ENCODE results near the gene DNAJC4. TPM values are rescaled to one million over a fixed set of nuclear protein-coding genes. Genes with fewer than 3 reads are reported as not detected.
A peak's percentile ranks its signal among the peaks of the same experiment; 100 is the strongest.

DNAJC4 gene
- total RNA-seq, 1 donor from 2014 or later: 59.9 TPM

DNA sequence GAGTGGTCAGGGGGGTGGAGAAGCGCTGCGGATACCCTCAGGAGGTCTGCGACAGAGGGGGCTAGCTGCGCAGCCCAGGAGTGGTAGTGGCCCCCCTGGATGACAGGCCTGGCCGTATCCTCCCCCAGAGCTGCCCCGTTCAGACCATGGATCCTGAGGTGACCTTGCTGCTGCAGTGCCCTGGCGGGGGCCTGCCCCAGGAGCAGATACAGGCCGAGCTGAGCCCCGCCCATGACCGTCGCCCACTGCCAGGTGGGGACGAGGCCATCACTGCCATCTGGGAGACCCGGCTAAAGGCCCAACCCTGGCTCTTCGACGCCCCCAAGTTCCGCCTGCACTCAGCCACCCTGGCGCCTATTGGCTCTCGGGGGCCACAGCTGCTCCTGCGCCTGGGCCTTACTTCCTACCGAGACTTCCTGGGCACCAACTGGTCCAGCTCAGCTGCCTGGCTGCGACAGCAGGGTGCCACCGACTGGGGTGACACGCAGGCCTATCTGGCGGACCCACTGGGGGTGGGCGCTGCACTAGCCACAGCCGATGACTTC is 3.8 kb upstream of the DNAJC4 start:
- no peaks in the 10 kb centered on the region for H3K27me3 ChIP-seq (ENCODE audit: low read depth)
- no peaks in the 10 kb centered on the region for H3K9me3 ChIP-seq (replicated peaks)
- H3K36me3 ChIP-seq: peaks cover 6% of the 10 kb centered on the region
- peak overlapping the region; percentile 95 for H3K4me3 ChIP-seq
- DNase-seq: peak; percentile 60
- H3K4me1 ChIP-seq: peaks cover 75% of the 10 kb centered on the region
- intact Hi-C loops (cut with micrococcal nuclease): no loop called here
- TF ChIP-seq, protein P1, sequence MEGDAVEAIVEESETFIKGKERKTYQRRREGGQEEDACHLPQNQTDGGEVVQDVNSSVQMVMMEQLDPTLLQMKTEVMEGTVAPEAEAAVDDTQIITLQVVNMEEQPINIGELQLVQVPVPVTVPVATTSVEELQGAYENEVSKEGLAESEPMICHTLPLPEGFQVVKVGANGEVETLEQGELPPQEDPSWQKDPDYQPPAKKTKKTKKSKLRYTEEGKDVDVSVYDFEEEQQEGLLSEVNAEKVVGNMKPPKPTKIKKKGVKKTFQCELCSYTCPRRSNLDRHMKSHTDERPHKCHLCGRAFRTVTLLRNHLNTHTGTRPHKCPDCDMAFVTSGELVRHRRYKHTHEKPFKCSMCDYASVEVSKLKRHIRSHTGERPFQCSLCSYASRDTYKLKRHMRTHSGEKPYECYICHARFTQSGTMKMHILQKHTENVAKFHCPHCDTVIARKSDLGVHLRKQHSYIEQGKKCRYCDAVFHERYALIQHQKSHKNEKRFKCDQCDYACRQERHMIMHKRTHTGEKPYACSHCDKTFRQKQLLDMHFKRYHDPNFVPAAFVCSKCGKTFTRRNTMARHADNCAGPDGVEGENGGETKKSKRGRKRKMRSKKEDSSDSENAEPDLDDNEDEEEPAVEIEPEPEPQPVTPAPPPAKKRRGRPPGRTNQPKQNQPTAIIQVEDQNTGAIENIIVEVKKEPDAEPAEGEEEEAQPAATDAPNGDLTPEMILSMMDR (IDR thresholded peaks at IDR 0.05; ENCODE audit: borderline replicate concordance): no peak
- H3K27ac ChIP-seq (replicated peaks): peak overlapping the region; percentile 98

GRCh38 chr11:64227405-64227956 is 2.9 kb upstream of the DNAJC4 start:
- Histone ChIP-seq H3K36me3 (peaks cover 6% of the 10 kb centered on the region), H3K4me1 (peaks cover 83% of the 10 kb centered on the region), H3K4me3 (peak overlapping the region; percentile 95), H3K27ac (replicated peaks) (peak overlapping the region; percentile 98), H3K9me3 (replicated peaks) (no peaks in the 10 kb centered on the region), H3K27me3 (ENCODE audit: low read depth) (no peaks in the 10 kb centered on the region)
- TF ChIP-seq, protein P1 (IDR thresholded peaks at IDR 0.05; ENCODE audit: borderline replicate concordance): no peak
- intact Hi-C loops (cut with micrococcal nuclease): no loop called here
- DNase-seq: no peak

- Histone ChIP-seq H3K27ac (replicated peaks) (peak overlapping the region; percentile 96), H3K4me1 (peaks cover 90% of the 10 kb centered on the region), H3K27me3 (ENCODE audit: low read depth) (no peaks in the 10 kb centered on the region), H3K9me3 (replicated peaks) (no peaks in the 10 kb centered on the region), H3K36me3 (no peaks in the 10 kb centered on the region), H3K4me3 (peak overlapping the region; percentile 81)
- TF ChIP-seq, protein P1 (IDR thresholded peaks at IDR 0.05; ENCODE audit: borderline replicate concordance): no peak
- intact Hi-C loops (cut with micrococcal nuclease): no loop called here
- DNase-seq: no peak
Observed at GRCh38 chr11:64229090-64229743, 1.1 kb upstream of the DNAJC4 start.

GRCh38 chr11:64229744-64230170 is 591 bp upstream of the DNAJC4 start:
- H3K4me3 ChIP-seq: peak overlapping the region; percentile 81
- peak overlapping the region; percentile 96 for H3K27ac ChIP-seq (replicated peaks)
- DNase-seq: no peak
- TF ChIP-seq, protein P1 (IDR thresholded peaks at IDR 0.05; ENCODE audit: borderline replicate concordance): no peak
- no peaks in the 10 kb centered on the region for H3K9me3 ChIP-seq (replicated peaks)
- no peaks in the 10 kb centered on the region for H3K27me3 ChIP-seq (ENCODE audit: low read depth)
- peaks cover 87% of the 10 kb centered on the region for H3K4me1 ChIP-seq
- intact Hi-C loops (cut with micrococcal nuclease): no loop called here
- H3K36me3 ChIP-seq: no peaks in the 10 kb centered on the region

DNA sequence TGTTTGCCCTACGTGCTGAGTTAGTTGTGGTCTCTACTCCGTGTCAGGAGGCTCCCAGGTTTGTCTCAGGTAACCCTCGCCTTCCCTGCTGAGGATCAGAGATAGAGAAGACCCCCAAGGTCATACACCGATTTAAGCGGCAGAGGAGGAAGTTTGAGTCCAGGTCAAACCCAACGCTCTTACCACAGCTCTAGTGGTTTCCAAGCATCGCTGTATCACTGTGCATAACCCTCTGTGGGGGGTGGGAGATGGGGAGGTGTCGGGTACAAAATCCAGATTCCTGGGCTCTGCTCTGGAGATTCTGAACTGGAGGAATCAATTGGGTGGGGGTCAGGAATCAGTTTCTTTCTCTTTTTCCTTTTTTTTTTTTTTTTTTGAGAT is 627 bp downstream of the DNAJC4 start:
- H3K4me3 ChIP-seq: peak overlapping the region; percentile 81
- H3K27ac ChIP-seq (replicated peaks): peak overlapping the region; percentile 96
- H3K27me3 ChIP-seq (ENCODE audit: low read depth): no peaks in the 10 kb centered on the region
- TF ChIP-seq, protein P1 (IDR thresholded peaks at IDR 0.05; ENCODE audit: borderline replicate concordance): no peak
- H3K9me3 ChIP-seq (replicated peaks): no peaks in the 10 kb centered on the region
- DNase-seq: no peak
- intact Hi-C loops (cut with micrococcal nuclease): no loop called here
- peaks cover 87% of the 10 kb centered on the region for H3K4me1 ChIP-seq
- H3K36me3 ChIP-seq: no peaks in the 10 kb centered on the region

All from left ventricle myocardium inferior (tissue), 1 donor.